Loucy (cell line): ENCODE data around the gene BACE1.

Experiments
- H2AFZ ChIP-seq: fragments of 200-600 bp; sonication (generic); 2 replicates; pipeline ENCODE4 v1.6.0; 2016; ENCODE audit warnings: antibody characterized with exemption, mild to moderate bottlenecking, low read length, moderate library complexity
- H3F3A ChIP-seq: fragments of 200-600 bp; 2 replicates; pipeline ENCODE4 v1.6.0; 2016; ENCODE audit warnings: antibody characterized with exemption, low read depth, mild to moderate bottlenecking
- H3K27me3 ChIP-seq: fragments of 200-600 bp; sonication (generic); 2 replicates; pipeline ENCODE4 v1.6.1; 2014; ENCODE audit warnings: low read length, mild to moderate bottlenecking; ENCODE audit not compliant: insufficient read depth, poor library complexity, severe bottlenecking
- H3K36me3 ChIP-seq: fragments of 200-600 bp; sonication (generic); 2 replicates; pipeline ENCODE4 v1.6.1; 2016; ENCODE audit warnings: low read length; ENCODE audit not compliant: insufficient read depth
- H3K4me1 ChIP-seq: fragments of 200-600 bp; sonication (generic); 2 replicates; pipeline ENCODE4 v1.5.1; 2014; ENCODE audit warnings: low read length, mild to moderate bottlenecking; ENCODE audit not compliant: insufficient read depth, poor library complexity, severe bottlenecking
- H3K4me2 ChIP-seq: fragments of 200-600 bp; sonication (generic); 2 replicates; pipeline ENCODE4 v1.6.0; 2014; ENCODE audit warnings: antibody characterized with exemption, low read length, low read depth, mild to moderate bottlenecking; ENCODE audit not compliant: poor library complexity, severe bottlenecking
- H3K4me3 ChIP-seq: fragments of 200-600 bp; sonication (generic); 2 replicates; pipeline ENCODE4 v1.5.1; 2014; ENCODE audit warnings: low read length, mild to moderate bottlenecking, mixed read lengths; ENCODE audit not compliant: poor library complexity, severe bottlenecking
- H3K79me2 ChIP-seq: fragments of 200-600 bp; sonication (generic); 2 replicates; pipeline ENCODE4 v1.6.1; 2014; ENCODE audit warnings: low read length; ENCODE audit not compliant: insufficient read depth
- H3K9ac ChIP-seq: fragments of 200-600 bp; sonication (generic); 2 replicates; pipeline ENCODE4 v1.6.0; 2014; ENCODE audit warnings: mild to moderate bottlenecking, low read depth, low read length, moderate library complexity; ENCODE audit not compliant: poor library complexity, severe bottlenecking
- H3K9me2 ChIP-seq: fragments of 200-600 bp; sonication (generic); replicated peaks from 2 replicates; pipeline ENCODE4 v1.6.1; 2016; ENCODE audit warnings: low read depth, low read length, mixed read lengths
- H3K9me3 ChIP-seq: fragments of 200-600 bp; sonication (generic); 2 replicates; pipeline ENCODE4 v1.6.1; 2014; ENCODE audit warnings: mild to moderate bottlenecking, antibody characterized with exemption, low read length, low read depth; ENCODE audit not compliant: insufficient read depth
- H4K20me1 ChIP-seq: fragments of 200-600 bp; sonication (generic); 2 replicates; pipeline ENCODE4 v1.6.0; 2014; ENCODE audit warnings: antibody characterized with exemption, low read length, mild to moderate bottlenecking; ENCODE audit not compliant: insufficient read depth, poor library complexity, severe bottlenecking
- CTCF ChIP-seq: fragments of 200-600 bp; sonication (generic); conservative IDR thresholded peaks from 2 replicates; pipeline ENCODE4 v1.5.1; 2014; ENCODE audit warnings: mild to moderate bottlenecking, antibody characterized with exemption, low read length
- EZH2phosphoT487 ChIP-seq: fragments of 200-600 bp; IDR thresholded peaks from 2 replicates; pipeline ENCODE4 v1.6.1; 2018; ENCODE audit warnings: antibody characterized with exemption, mild to moderate bottlenecking, moderate library complexity, borderline replicate concordance

Gene BACE1

GRCh38 chr11:117296881-117297280 is 19.2 kb downstream of the BACE1 start:
- Histone ChIP-seq H3K27me3 (no peaks in the 10 kb centered on the region), H4K20me1 (no peaks in the 10 kb centered on the region), H3K36me3 (no peaks in the 10 kb centered on the region)

GRCh38 chr11:117295438-117296137 is 20.5 kb downstream of the BACE1 start:
- H2AFZ ChIP-seq, result no peak overlapping the region
- no peak for TF ChIP-seq CTCF
- no peak for TF ChIP-seq EZH2phosphoT487
- H3K79me2 ChIP-seq, result no peaks in the 10 kb centered on the region
- no peaks in the 10 kb centered on the region for H3K36me3 ChIP-seq
- no peak overlapping the region for H3K4me3 ChIP-seq
- no peaks in the 10 kb centered on the region for H3K4me1 ChIP-seq
- H3K9ac ChIP-seq, result no peak overlapping the region
- no peaks in the 10 kb centered on the region for H3K9me2 ChIP-seq
- H4K20me1 ChIP-seq, result no peaks in the 10 kb centered on the region
- no peaks in the 10 kb centered on the region for H3F3A ChIP-seq
- H3K27me3 ChIP-seq, result no peaks in the 10 kb centered on the region
- no peak overlapping the region for H3K4me2 ChIP-seq
- no peaks in the 10 kb centered on the region for H3K9me3 ChIP-seq

More at GRCh38 chr11:117296881-117297280, 19.2 kb downstream of the BACE1 start:
- H3K9ac ChIP-seq, result no peak overlapping the region
- no peaks in the 10 kb centered on the region for H3K9me3 ChIP-seq
- H3K4me2 ChIP-seq, result no peak overlapping the region
- no peaks in the 10 kb centered on the region for H3F3A ChIP-seq
- TF ChIP-seq CTCF, result no peak
- TF ChIP-seq EZH2phosphoT487, result no peak
- H3K79me2 ChIP-seq, result no peaks in the 10 kb centered on the region
- no peak overlapping the region for H2AFZ ChIP-seq
- H3K4me1 ChIP-seq, result no peaks in the 10 kb centered on the region
- no peak overlapping the region for H3K4me3 ChIP-seq
- no peaks in the 10 kb centered on the region for H3K9me2 ChIP-seq

- TF ChIP-seq CTCF, result no peak
- TF ChIP-seq EZH2phosphoT487, result no peak
- H3K4me2 ChIP-seq, result no peak overlapping the region
- no peak overlapping the region for H3K9ac ChIP-seq
- H3K9me3 ChIP-seq, result no peaks in the 10 kb centered on the region
- H3K27me3 ChIP-seq, result no peaks in the 10 kb centered on the region
- H3K36me3 ChIP-seq, result no peaks in the 10 kb centered on the region
- no peaks in the 10 kb centered on the region for H3K79me2 ChIP-seq
- H2AFZ ChIP-seq, result no peak overlapping the region
- peaks cover 3% of the 10 kb centered on the region for H3K4me1 ChIP-seq
- no peaks in the 10 kb centered on the region for H4K20me1 ChIP-seq
- no peaks in the 10 kb centered on the region for H3F3A ChIP-seq
- no peak overlapping the region for H3K4me3 ChIP-seq
- no peaks in the 10 kb centered on the region for H3K9me2 ChIP-seq
Measured at GRCh38 chr11:117292616-117293015, 23.4 kb downstream of the BACE1 start.
